ENCODE data around the gene ETNK2.

GRCh38 chr1:204142032-204142974, 9.5 kb downstream of the ETNK2 start:
- TF ChIP-seq EZH2 (IDR thresholded peaks at IDR 0.05) (no peak), POLR2AphosphoS5 (IDR thresholded peaks at IDR 0.05; ENCODE audit: borderline replicate concordance, low read depth, low read length) (no peak)
